Measurements from ENCODE around the gene HCFC2.

DNA sequence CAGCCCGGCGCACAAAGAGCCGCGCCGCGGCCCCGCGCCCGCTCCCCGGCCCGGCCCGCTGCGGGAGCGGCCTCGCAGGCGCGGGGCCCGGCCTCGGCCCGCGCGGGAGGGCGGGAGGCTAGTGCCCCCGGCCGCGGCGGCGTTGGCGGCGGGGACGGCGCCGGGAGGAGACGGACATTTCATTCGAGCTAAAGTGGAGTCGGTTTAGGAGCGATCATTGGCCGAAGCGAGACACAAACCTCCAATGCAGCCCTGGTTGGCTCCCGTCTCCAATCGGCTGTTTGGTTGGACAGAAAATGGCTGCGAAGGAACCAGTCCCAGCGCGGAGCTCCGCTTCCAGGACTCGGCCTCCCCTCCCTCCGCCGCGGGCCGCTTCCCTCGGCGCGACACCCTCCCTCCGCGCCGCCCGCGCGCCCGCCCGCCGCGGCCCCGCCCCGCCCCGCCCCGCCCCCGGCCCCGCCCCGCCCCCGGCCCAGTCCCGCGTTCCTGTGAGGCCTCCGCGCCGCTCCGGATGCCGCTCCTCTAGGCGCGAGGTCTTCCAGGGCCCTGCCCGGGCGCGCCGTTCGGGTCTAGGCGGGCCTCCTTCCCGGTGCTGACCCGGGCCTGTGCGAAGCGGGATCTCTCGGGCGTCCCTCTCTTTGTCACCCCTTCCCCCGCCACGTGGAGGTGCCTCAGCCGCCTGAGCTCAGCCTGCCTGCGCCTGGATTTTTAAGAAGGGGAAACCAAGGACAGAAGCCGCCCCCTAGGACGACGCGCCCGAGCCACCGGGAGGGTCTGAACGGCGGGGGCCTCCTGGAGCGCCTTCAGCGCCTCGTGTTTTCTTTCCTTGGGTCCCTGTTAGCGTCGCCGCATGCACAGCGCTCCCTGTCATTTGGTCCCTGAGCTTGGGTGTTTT, 73.8 kb downstream of the HCFC2 start, which contains the start of gene NFYB:
- TF ChIP-seq, protein P1, sequence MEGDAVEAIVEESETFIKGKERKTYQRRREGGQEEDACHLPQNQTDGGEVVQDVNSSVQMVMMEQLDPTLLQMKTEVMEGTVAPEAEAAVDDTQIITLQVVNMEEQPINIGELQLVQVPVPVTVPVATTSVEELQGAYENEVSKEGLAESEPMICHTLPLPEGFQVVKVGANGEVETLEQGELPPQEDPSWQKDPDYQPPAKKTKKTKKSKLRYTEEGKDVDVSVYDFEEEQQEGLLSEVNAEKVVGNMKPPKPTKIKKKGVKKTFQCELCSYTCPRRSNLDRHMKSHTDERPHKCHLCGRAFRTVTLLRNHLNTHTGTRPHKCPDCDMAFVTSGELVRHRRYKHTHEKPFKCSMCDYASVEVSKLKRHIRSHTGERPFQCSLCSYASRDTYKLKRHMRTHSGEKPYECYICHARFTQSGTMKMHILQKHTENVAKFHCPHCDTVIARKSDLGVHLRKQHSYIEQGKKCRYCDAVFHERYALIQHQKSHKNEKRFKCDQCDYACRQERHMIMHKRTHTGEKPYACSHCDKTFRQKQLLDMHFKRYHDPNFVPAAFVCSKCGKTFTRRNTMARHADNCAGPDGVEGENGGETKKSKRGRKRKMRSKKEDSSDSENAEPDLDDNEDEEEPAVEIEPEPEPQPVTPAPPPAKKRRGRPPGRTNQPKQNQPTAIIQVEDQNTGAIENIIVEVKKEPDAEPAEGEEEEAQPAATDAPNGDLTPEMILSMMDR (optimal IDR thresholded peaks at IDR 0.05 in 1 of 3, IDR thresholded peaks at IDR 0.05 in 1 of 3, conservative IDR thresholded peaks at IDR 0.05 in 1 of 3; ENCODE audit: extremely low read depth in 1 of 3, insufficient read depth in 2 of 3, low read length in 3 of 3), result no peak
- no peak for TF ChIP-seq EZH2 (IDR thresholded peaks at IDR 0.05; ENCODE audit: low read length)

Measured in keratinocyte (primary cell).